A549 (cell line): Measurements from ENCODE around the gene KCNK13. TPM values are rescaled to one million over a fixed set of nuclear protein-coding genes. Genes with fewer than 3 reads are reported as not detected.

ENCODE experiments used
- ATAC-seq, 2 experiments: fragments of 200-7000 bp in 1 of 2; fragments of >200 bp in 1 of 2; cut with Nextera tagmentation in 1 of 2; cut with Tn5 transposase in 1 of 2; 3 replicates each; pipeline versions ENCODE4 v1.8.0 to v1.9.1; 2018 to 2020; ENCODE audit warnings: mild to moderate bottlenecking in 1 of 2, moderate library complexity in 1 of 2
- CTCF ChIA-PET: fragments of 300-600 bp; sonication (Branson Sonifier 250); formaldehyde crosslinking; extraction: SDS; loops from one replicate; lab custom pipeline; 2021; ENCODE audit warnings: antibody characterized with exemption, inconsistent platforms; lab: Yijun Ruan, JAX
- POLR2A ChIA-PET: fragments of 350-600 bp; formaldehyde crosslinking; extraction: SDS; loops from one replicate; lab custom pipeline; 2021; ENCODE audit warnings: antibody characterized with exemption, inconsistent platforms; lab: Yijun Ruan, JAX
- DNase-seq, 2 experiments: peaks; one replicate each; pipeline versions ENCODE4 v3.0.0 to v3.0.0-alpha.2; 2011 to 2016; ENCODE audit warnings: low read depth in 1 of 2, low spot score in 1 of 2
- FAIRE-seq: peaks from 2 replicates; lab custom pipeline; 2011; peaks lifted over from hg19 to GRCh38; lab: Jason Lieb, UNC
- H3K27ac ChIP-seq, 2 experiments: fragments of >200 bp; sonication (Bioruptor Twin); formaldehyde crosslinking; 3 replicates each; pipeline ENCODE4 v1.5.1; 2016 to 2017
- H3K4me1 ChIP-seq: fragments of >200 bp; sonication (Bioruptor Twin); formaldehyde crosslinking; 3 replicates; pipeline ENCODE4 v1.6.1; 2016
- H3K4me2 ChIP-seq: fragments of >200 bp; sonication (Bioruptor Twin); formaldehyde crosslinking; 3 replicates; pipeline ENCODE4 v1.6.1; 2016
- H3K4me3 ChIP-seq: fragments of >200 bp; sonication (Bioruptor Twin); formaldehyde crosslinking; 3 replicates; pipeline ENCODE4 v1.5.1; 2016
- H3K9me3 ChIP-seq: fragments of >200 bp; sonication (Bioruptor Twin); formaldehyde crosslinking; 3 replicates; pipeline ENCODE4 v1.6.1; 2016
- ATOH8 ChIP-seq: fragments of 250-450 bp; sonication (Bioruptor Pico); IDR thresholded peaks from 2 replicates; pipeline ENCODE4 v1.5.0; 2020; ENCODE audit warnings: low read depth, mild to moderate bottlenecking, moderate library complexity
- BCL3 ChIP-seq: fragments of >200 bp; sonication (Bioruptor Twin); formaldehyde crosslinking; IDR thresholded peaks from 3 replicates; pipeline ENCODE4 v1.6.1; 2016
- BHLHE40 ChIP-seq: IDR thresholded peaks from 2 replicates; pipeline ENCODE4 v1.6.1; 2012; ENCODE audit warnings: low read depth, low read length, inconsistent platforms
- CHD2 ChIP-seq: fragments of 150-350 bp; IDR thresholded peaks from 2 replicates; pipeline ENCODE4 v1.6.1; 2014; ENCODE audit warnings: low read length; ENCODE audit not compliant: partially characterized antibody
- EHF ChIP-seq: fragments of 250-450 bp; sonication (Bioruptor Pico); IDR thresholded peaks from 2 replicates; pipeline ENCODE4 v1.5.0; 2020; ENCODE audit warnings: mild to moderate bottlenecking
- FOSB ChIP-seq: fragments of 250-450 bp; sonication (Bioruptor Pico); IDR thresholded peaks from 2 replicates; pipeline ENCODE4 v1.5.0; 2020; ENCODE audit warnings: mild to moderate bottlenecking, moderate library complexity
- FOSL2 ChIP-seq, 2 experiments: fragments of 450-650 bp in 1 of 2; fragments of >200 bp in 1 of 2; sonication (Bioruptor Twin) in 1 of 2; formaldehyde crosslinking; IDR thresholded peaks; 2 replicates each; pipeline versions ENCODE4 v1.5.0 to v1.6.1; 2016 to 2020; ENCODE audit warnings: mild to moderate bottlenecking in 1 of 2, moderate library complexity in 1 of 2
- HDAC2 ChIP-seq: fragments of 200-600 bp; sonication (generic); IDR thresholded peaks from 2 replicates; pipeline ENCODE4 v1.6.1; 2016
- HEYL ChIP-seq: fragments of 250-450 bp; sonication (Bioruptor Pico); IDR thresholded peaks from 2 replicates; pipeline ENCODE4 v1.8.0; 2021; ENCODE audit warnings: mild to moderate bottlenecking, moderate library complexity
- HMGXB4 ChIP-seq: fragments of 250-450 bp; sonication (Bioruptor Pico); IDR thresholded peaks from 2 replicates; pipeline ENCODE4 v1.5.0; 2021; ENCODE audit warnings: mild to moderate bottlenecking, moderate library complexity, borderline replicate concordance
- HOXA7 ChIP-seq: fragments of 250-450 bp; sonication (Bioruptor Pico); IDR thresholded peaks from 2 replicates; pipeline ENCODE4 v1.5.0; 2020; ENCODE audit warnings: mild to moderate bottlenecking, moderate library complexity
- HOXB5 ChIP-seq: fragments of 250-450 bp; sonication (Bioruptor Pico); IDR thresholded peaks from 2 replicates; pipeline ENCODE4 v1.5.0; 2020; ENCODE audit warnings: mild to moderate bottlenecking, moderate library complexity
- KDM5A ChIP-seq: fragments of 200-600 bp; sonication (generic); IDR thresholded peaks from 2 replicates; pipeline ENCODE4 v1.6.1; 2016; ENCODE audit warnings: antibody characterized with exemption, mild to moderate bottlenecking
- MYC ChIP-seq: IDR thresholded peaks from 2 replicates; pipeline ENCODE4 v1.6.1; 2012; ENCODE audit warnings: mild to moderate bottlenecking, inconsistent platforms, low read length, improper control_type of control experiment, borderline replicate concordance
- NR3C1 ChIP-seq: fragments of >200 bp; sonication (Bioruptor Twin); formaldehyde crosslinking; IDR thresholded peaks from 3 replicates; pipeline ENCODE4 v1.6.1; 2017
- RAD21 ChIP-seq, 2 experiments: fragments of >200 bp in 1 of 2; sonication (Bioruptor Twin) in 1 of 2; formaldehyde crosslinking in 1 of 2; IDR thresholded peaks in 1 of 2; conservative IDR thresholded peaks in 1 of 2; 2 replicates in 1 of 2; 3 replicates in 1 of 2; pipeline ENCODE4 v1.6.1; 2012 to 2018; ENCODE audit warnings: inconsistent platforms in 1 of 2
- RFX5 ChIP-seq: fragments of 450-650 bp; IDR thresholded peaks from 2 replicates; pipeline ENCODE4 v1.7.1; 2014; ENCODE audit warnings: antibody characterized with exemption, mild to moderate bottlenecking, moderate library complexity
- RNF2 ChIP-seq: fragments of 200-600 bp; sonication (generic); IDR thresholded peaks from 2 replicates; pipeline ENCODE4 v1.6.1; 2016; ENCODE audit warnings: low read depth, mild to moderate bottlenecking, antibody characterized with exemption, moderate library complexity, borderline replicate concordance
- SMC3 ChIP-seq: fragments of >200 bp; sonication (Bioruptor Twin); formaldehyde crosslinking; IDR thresholded peaks from 3 replicates; pipeline ENCODE4 v1.6.1; 2018; ENCODE audit warnings: inconsistent platforms
- TFCP2L1 ChIP-seq: fragments of 250-450 bp; sonication (Bioruptor Pico); IDR thresholded peaks from 2 replicates; pipeline ENCODE4 v1.5.0; 2021; ENCODE audit warnings: mild to moderate bottlenecking
- USF2 ChIP-seq: fragments of 450-650 bp; IDR thresholded peaks from 2 replicates; pipeline ENCODE4 v1.6.1; 2014; ENCODE audit warnings: antibody characterized with exemption
- ZC3H11A ChIP-seq: fragments of 450-650 bp; IDR thresholded peaks from 2 replicates; pipeline ENCODE4 v1.6.1; 2014; ENCODE audit warnings: antibody characterized with exemption, mild to moderate bottlenecking
- ZSCAN20 ChIP-seq: fragments of 250-450 bp; sonication (Bioruptor Pico); IDR thresholded peaks from 2 replicates; pipeline ENCODE4 v1.8.0; 2022; ENCODE audit warnings: mild to moderate bottlenecking, moderate library complexity
- WGBS: methylation state at CpG from one replicate; pipeline ENCODE4 v1.1.6; 2017; ENCODE audit errors: missing lambda C conversion rate; 5-methylcytosine and 5-hydroxymethylcytosine counted together
- polyA plus RNA-seq, 4 experiments: library from polyadenylated mRNA; depleted of rRNA in 3 of 4; stranded (reverse); fragments of >200 nt; fragmentation: RNase III in 1 of 4; extraction: RNeasy Plus Mini Kit Qiagen cat#74134 plus additional on column Dnase treatment in 1 of 4; gene quantifications; 2 replicates in 3 of 4; 3 replicates in 1 of 4; pipeline ENCODE4 v1.2.3, GENCODE V29; 2011 to 2017

KCNK13 gene
- polyA plus RNA-seq, 2 of the 4 experiments (the other 2 are of a cell fraction), result not detected

GRCh38 chr14:90115780-90116179, 54.0 kb downstream of the KCNK13 start:
- H3K4me1 ChIP-seq, result peaks cover 5% of the 10 kb centered on the region; the same call in 1 of the 3 replicates
- ChIA-PET POLR2A (no interaction called here), CTCF (interaction anchor here (0.6 to 3.2 kb wide), 3 partner anchors 9 to 247 kb away, joined by 3 to 13 read pairs (median 3); no protein-coding TSS in a partner anchor)
- H3K4me2 ChIP-seq, result no peak overlapping the region
- no peak for DNase-seq
- no peak overlapping the region for H3K27ac ChIP-seq
- FAIRE-seq, result no peak
- no peaks in the 10 kb centered on the region for H3K9me3 ChIP-seq
- WGBS, result 25% methylated on average over 1 of the region's 1 CpG
- ATAC-seq, result no peak
- H3K4me3 ChIP-seq, result no peak overlapping the region
- TF ChIP-seq RAD21 (conservative IDR thresholded peaks at IDR 0.05 in 1 of 2, IDR thresholded peaks at IDR 0.05 in 1 of 2) (no peak), MYC (no peak), RNF2 (no peak), BCL3 (no peak), ZSCAN20 (no peak), CHD2 (no peak), SMC3 (no peak), FOSB (CRISPR knock-in tag) (no peak), KDM5A (no peak), HMGXB4 (CRISPR knock-in tag) (no peak), RFX5 (no peak), EHF (no peak), FOSL2 (IDR thresholded peaks at IDR 0.05) (no peak), FOSL2 (CRISPR knock-in tag; IDR thresholded peaks at IDR 0.05) (no peak), ATOH8 (CRISPR knock-in tag) (no peak)

- Histone ChIP-seq H3K4me2 (no peak overlapping the region), H3K4me1 (peaks cover 5% of the 10 kb centered on the region; the same call in 1 of the 3 replicates), H3K9me3 (no peaks in the 10 kb centered on the region), H3K27ac (no peak overlapping the region), H3K4me3 (no peak overlapping the region)
- POLR2A ChIA-PET, result no interaction called here
- CTCF ChIA-PET, result interaction anchor here (1.0 kb wide), 1 partner anchor 143 kb away, joined by 3 read pairs; no protein-coding TSS in a partner anchor
- DNase-seq (no peak), ATAC-seq (no peak), FAIRE-seq (no peak)
- no peak for TF ChIP-seq USF2
- TF ChIP-seq ZC3H11A, result no peak
- TF ChIP-seq CHD2, result no peak
- WGBS, result 32% methylated on average over 8 of the region's 8 CpGs
These were observed 54.6 kb downstream of the KCNK13 start for GRCh38 chr14:90116444-90116843.

- POLR2A ChIA-PET, result no interaction called here
These were observed 56.2 kb downstream of the KCNK13 start for GRCh38 chr14:90118027-90118426.

More at GRCh38 chr14:90118027-90118426, 56.2 kb downstream of the KCNK13 start:
- DNase-seq, result no peak
- no peak for FAIRE-seq
- H3K4me2 ChIP-seq, result no peak overlapping the region
- WGBS, result 12% methylated on average over 3 of the region's 3 CpGs
- TF ChIP-seq HDAC2 (no peak), TFCP2L1 (CRISPR knock-in tag) (no peak), HOXB5 (CRISPR knock-in tag) (no peak), HEYL (CRISPR knock-in tag) (no peak), HOXA7 (CRISPR knock-in tag) (no peak), BHLHE40 (no peak), NR3C1 (no peak), EHF (no peak)
- TF ChIP-seq, all 56 proteins: peak for 0
- Histone ChIP-seq H3K9me3 (no peaks in the 10 kb centered on the region), H3K4me3 (no peak overlapping the region), H3K4me1 (no peaks in the 10 kb centered on the region), H3K27ac (no peak overlapping the region)
- CTCF ChIA-PET, result interaction anchor here (1.3 kb wide), 2 partner anchors 9 to 144 kb away, joined by 3 to 6 read pairs; no protein-coding TSS in a partner anchor
- no peak for ATAC-seq
